Activated CD4-positive, alpha-beta T cell treated with anti-CD3 and anti-CD28 coated beads for 4 hours (primary cell): ENCODE results near the gene FBXO10.
"Not testable (repeated sequence)": the region's sequence is repeated elsewhere in the genome, so short reads cannot be mapped to it uniquely, and the experiment has no call there.

Experiments
- DNase-seq, 2 donors: peaks; one replicate each; pipeline ENCODE4 v3.0.0-alpha.2; 2020

The FBXO10 gene

DNA sequence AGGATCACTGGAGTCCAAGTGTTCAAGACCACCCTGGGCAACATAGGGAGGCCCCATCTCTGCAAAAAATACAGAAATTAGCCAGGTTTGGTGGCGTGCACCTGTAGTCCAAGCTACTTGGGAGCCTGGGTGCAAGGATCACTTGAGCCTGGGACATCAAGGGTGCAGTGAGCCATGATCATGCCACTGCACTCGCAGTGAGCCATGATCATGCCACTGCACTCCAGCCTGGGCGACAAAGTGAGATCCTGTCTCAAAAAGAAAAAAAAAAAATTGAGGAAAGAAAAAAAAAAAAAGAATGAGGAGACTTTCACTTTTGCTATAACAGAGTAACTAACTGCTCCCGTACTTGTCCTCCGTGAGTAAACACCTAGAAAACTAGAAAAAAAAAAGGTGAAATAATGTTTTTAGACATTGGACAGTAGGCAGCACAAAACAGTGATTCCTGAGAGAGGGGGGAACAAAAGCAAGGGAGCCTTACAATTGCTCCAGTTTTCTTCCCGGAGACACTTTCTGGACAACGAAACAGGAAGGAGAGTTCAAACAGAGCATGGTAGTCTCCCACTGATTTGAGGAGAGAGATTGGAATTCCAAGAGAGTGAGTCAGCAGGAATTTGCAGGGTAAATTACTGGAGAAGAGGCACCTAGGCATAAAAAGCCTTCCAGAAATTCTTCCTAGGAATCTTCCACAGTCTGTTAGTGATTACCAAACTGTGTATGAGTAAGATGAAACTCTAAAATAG, 104.1 kb downstream of the FBXO10 start:
- DNase-seq: no peak

DNA sequence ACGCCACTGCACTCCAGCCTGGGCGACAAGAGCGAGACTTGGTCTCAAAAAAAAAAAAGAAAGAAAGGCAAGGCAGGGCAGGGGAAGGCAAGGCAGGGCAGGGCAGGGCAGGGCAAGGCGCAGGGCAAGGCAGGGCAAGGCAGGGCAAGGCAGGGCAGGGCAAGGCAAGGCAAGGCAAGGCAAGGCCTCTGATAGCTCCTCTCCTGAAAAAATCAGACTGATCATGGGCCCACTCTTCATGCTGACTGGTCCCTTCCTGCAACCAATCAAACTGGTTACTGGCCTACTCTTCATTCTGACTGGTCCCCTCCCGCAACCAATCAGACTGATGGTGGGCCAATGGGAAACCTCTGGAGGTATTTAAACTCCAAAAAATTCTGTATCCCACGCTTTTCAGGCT, 107.6 kb downstream of the FBXO10 start:
- DNase-seq: no peak

DNA sequence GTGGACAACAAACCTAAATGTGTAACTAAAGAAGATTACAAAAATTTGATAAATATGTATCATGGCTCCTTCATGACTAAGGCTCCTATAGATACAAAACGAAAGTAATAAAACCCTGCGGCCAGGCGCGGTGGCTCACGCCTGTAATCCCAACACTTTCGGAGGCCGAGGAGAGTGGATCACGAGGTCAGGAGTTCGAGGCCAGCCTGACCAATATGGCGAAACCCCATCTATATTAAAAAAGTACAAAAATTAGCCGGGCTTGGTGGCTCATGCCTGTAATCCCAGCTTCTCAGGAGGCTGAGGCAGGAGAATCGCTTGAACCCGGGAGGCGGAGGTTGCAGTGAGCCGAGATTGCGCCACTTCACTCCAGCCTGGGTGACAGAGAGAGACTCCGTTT, 108.7 kb downstream of the FBXO10 start:
- DNase-seq: not testable (repeated sequence)

DNA sequence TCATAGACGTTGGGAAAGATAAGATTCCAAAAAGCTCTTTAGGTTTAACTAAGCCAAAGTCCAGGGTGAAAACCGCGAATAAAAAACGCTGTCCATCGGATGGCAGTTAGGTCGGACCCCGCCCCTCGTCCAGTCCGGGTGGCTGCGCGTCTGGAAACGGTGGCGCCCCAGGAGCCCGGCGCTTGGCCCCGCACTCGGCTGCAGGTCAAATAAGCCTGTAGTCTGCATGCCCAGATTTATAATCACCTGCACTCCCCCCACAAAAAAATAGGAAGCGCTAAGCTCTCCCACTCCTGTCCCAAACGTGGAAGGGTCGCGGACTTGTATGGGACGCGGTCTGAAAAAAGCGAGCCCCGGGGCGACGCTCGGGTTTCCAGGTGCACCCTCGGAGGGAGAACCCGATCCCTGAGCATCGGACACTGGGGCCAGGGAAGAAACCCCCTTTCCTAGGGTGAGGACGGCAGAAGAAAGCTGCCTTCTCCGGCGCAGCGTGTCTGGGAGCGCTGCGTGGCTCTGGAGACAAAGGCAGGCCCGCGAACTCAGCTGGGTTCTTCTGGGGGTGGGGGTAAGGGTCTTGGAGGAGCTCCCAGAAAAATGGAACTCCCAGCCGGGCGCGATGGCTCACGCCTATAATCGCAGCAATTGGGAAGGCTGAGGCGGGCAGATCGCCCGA, 110.0 kb downstream of the FBXO10 start:
- DNase-seq: peak; percentile 19 to 23

DNA sequence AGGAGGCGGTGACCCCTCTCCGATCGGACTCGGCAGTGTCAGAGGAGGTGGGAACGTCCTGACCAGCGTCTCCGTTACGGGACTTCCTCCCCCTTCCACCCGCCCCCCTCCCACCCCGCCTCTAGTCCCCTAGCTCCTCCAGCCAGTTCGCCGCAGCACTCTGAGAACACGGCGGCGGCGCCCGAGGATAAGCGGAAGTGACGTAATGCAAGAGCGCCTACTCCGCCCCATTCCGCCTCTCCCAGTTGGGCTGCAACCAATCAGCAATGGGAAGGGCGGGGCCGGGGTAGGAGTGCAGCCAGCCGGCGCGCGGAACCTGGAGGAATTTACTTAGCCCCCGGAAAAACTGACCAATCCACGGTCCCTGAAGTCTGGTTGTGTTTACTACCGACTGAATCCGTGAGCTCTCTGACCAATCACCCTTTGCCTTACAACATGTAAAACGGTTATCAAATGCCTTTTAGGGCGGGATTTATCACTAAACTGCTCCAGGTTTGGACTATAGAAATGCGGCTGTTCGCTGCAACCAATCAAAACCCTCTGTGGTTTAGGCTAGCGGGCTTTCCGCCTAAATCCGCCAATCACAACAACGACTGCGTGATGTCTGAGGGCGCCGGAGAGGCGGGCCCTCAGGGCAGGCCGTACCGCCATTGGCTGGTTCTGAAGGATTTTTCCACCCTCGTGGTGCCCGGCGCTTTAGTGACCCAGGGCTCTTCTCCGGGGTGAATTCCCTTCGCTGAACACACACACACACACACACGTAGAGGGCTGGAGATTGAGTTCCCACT, 110.7 kb downstream of the FBXO10 start, which contains the start of gene ZBTB5:
Gene ZBTB5, minus strand, starts transcription at position 202 of the 788 bp plus-strand sequence. CDS start 22,899 bp downstream, outside the sequence.
- peak; percentile 99 for DNase-seq

DNA sequence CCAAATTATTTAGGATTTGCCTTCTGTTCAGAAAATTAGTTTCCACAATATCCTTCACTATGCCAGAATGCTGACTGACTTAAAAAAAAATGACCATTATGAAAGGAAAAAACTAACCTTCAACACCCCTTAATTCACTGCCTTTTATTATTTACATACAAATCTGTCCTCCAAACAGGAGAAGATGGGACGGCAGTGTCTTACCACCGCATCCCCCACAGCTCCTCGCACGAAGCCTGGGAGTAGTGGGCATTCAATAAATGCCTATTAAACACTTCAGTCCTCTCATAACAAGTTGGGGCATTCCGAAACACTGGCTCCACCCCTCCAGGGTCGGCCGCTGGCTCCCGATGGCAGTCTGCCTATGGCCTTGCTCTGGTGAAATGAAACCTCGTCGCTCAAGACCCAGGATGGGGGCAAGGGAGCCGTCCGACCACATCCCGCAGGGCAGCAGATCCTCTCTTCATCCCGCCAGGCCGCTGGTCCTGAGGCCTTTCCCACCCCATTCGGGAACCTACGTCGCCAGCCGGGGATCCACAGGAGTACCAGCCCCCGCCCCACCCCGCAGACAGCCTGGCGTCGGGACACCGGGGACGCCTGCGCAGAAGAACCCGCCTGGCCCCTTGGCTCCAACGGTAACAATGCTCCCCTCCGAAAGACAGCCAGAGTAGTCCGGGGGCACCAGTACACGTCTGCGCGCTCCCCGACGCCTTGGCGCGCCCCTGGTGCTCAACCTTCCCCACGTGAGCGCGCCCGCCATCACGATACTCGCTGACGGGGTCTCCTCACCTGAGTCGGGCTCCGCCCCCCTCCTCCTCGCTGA, 111.5 kb downstream of the FBXO10 start:
- peak; percentile 65 to 67 for DNase-seq

DNA sequence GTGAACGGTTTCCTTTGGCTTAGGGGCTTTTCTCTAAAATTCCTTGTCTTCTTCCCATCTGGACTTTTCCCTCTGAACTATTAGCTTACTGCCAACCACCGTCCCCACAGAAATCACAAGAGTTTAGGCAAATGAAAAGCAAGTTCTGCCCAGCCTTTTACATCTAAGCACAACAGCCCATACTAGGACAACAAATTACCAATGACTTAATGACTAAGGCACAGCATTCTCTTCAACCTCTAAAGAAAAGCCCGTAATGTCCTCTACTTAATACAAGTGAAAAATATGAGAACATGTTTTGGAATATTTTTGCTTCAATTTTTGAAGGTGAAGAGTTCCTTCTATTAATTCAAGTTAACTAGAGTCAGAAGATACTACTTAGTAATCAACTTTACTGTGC, 112.2 kb downstream of the FBXO10 start:
- DNase-seq: no peak
